ENCODE results near the gene MPL.

MPL gene

GRCh38 chr1:43298055-43298454, 39.6 kb upstream of the MPL start:
- no peak overlapping the region for H3K27ac ChIP-seq
- no peaks in the 10 kb centered on the region for H3K27me3 ChIP-seq
- no peak for TF ChIP-seq Cebpa-rat (IDR thresholded peaks at IDR 0.05)
- H3K4me3 ChIP-seq: no peak overlapping the region
- no peaks in the 10 kb centered on the region for H3K9me3 ChIP-seq
- H3K36me3 ChIP-seq: no peaks in the 10 kb centered on the region
- no peak overlapping the region for H3K9ac ChIP-seq
- H3K4me1 ChIP-seq: peaks cover 35% of the 10 kb centered on the region
- no peaks in the 10 kb centered on the region for H4K20me1 ChIP-seq
- H3K4me2 ChIP-seq: no peak overlapping the region

- Histone ChIP-seq H3K4me2 (no peak overlapping the region), H4K20me1 (no peaks in the 10 kb centered on the region), H3K27ac (no peak overlapping the region), H3K9me3 (no peaks in the 10 kb centered on the region), H3K4me3 (no peak overlapping the region), H3K4me1 (peaks cover 38% of the 10 kb centered on the region), H3K27me3 (no peaks in the 10 kb centered on the region), H3K36me3 (no peaks in the 10 kb centered on the region), H3K9ac (no peak overlapping the region)
- no peak for TF ChIP-seq Cebpa-rat (IDR thresholded peaks at IDR 0.05)
Observed at GRCh38 chr1:43299101-43299500, 38.5 kb upstream of the MPL start.

- Histone ChIP-seq H3K36me3 (no peaks in the 10 kb centered on the region), H3K4me3 (no peak within 1 kb of the TSS), H3K4me2 (peak within 1 kb of the TSS; percentile 70), H3K9ac (peak within 1 kb of the TSS; percentile 46; the same call in 1 of the 2 replicates), H4K20me1 (no peaks in the 10 kb centered on the region), H3K4me1 (peaks cover 45% of the 10 kb centered on the region), H3K27ac (peak within 1 kb of the TSS; percentile 73), H3K27me3 (no peaks in the 10 kb centered on the region), H3K9me3 (no peaks in the 10 kb centered on the region)
- TF ChIP-seq Cebpa-rat (IDR thresholded peaks at IDR 0.05): no peak
Observed at GRCh38 chr1:43300378-43301094, 37.1 kb upstream of the MPL start, which contains the start of gene TIE1. TSS of gene TIE1 (plus strand) at chr1:43300982. CDS start at chr1:43301072, 90 bp downstream.

- no peak overlapping the region for H3K4me2 ChIP-seq
- TF ChIP-seq Cebpa-rat (IDR thresholded peaks at IDR 0.05): no peak
- H3K27me3 ChIP-seq: no peaks in the 10 kb centered on the region
- H4K20me1 ChIP-seq: no peaks in the 10 kb centered on the region
- H3K4me1 ChIP-seq: peaks cover 44% of the 10 kb centered on the region
- H3K9me3 ChIP-seq: no peaks in the 10 kb centered on the region
- no peak overlapping the region for H3K4me3 ChIP-seq
- no peaks in the 10 kb centered on the region for H3K36me3 ChIP-seq
- H3K27ac ChIP-seq: no peak overlapping the region
- no peak overlapping the region for H3K9ac ChIP-seq
Observed at GRCh38 chr1:43302201-43302600, 35.4 kb upstream of the MPL start.

- H3K27ac ChIP-seq: no peak overlapping the region
- H4K20me1 ChIP-seq: no peaks in the 10 kb centered on the region
- H3K4me1 ChIP-seq: peaks cover 44% of the 10 kb centered on the region
- H3K4me3 ChIP-seq: no peak overlapping the region
- H3K36me3 ChIP-seq: no peaks in the 10 kb centered on the region
- no peak for TF ChIP-seq Cebpa-rat (IDR thresholded peaks at IDR 0.05)
- no peak overlapping the region for H3K4me2 ChIP-seq
- H3K9ac ChIP-seq: no peak overlapping the region
- no peaks in the 10 kb centered on the region for H3K9me3 ChIP-seq
- H3K27me3 ChIP-seq: no peaks in the 10 kb centered on the region
Observed at GRCh38 chr1:43302721-43303470, 34.7 kb upstream of the MPL start.

- no peaks in the 10 kb centered on the region for H3K27me3 ChIP-seq
- no peak overlapping the region for H3K9ac ChIP-seq
- TF ChIP-seq Cebpa-rat (IDR thresholded peaks at IDR 0.05): no peak
- H3K36me3 ChIP-seq: no peaks in the 10 kb centered on the region
- H3K27ac ChIP-seq: peak overlapping the region; percentile 51; the same call in 1 of the 2 replicates
- H3K4me1 ChIP-seq: peaks cover 44% of the 10 kb centered on the region
- no peaks in the 10 kb centered on the region for H4K20me1 ChIP-seq
- H3K9me3 ChIP-seq: no peaks in the 10 kb centered on the region
- peak overlapping the region; percentile 30; the same call in 1 of the 2 replicates for H3K4me2 ChIP-seq
- no peak overlapping the region for H3K4me3 ChIP-seq
Observed at GRCh38 chr1:43303471-43304313, 33.9 kb upstream of the MPL start.

- Histone ChIP-seq H3K27ac (peak overlapping the region; percentile 51; the same call in 1 of the 2 replicates), H3K4me3 (no peak overlapping the region), H3K4me2 (peak overlapping the region; percentile 30; the same call in 1 of the 2 replicates), H3K9me3 (no peaks in the 10 kb centered on the region), H4K20me1 (no peaks in the 10 kb centered on the region), H3K36me3 (no peaks in the 10 kb centered on the region), H3K9ac (no peak overlapping the region), H3K27me3 (no peaks in the 10 kb centered on the region), H3K4me1 (peaks cover 44% of the 10 kb centered on the region)
- TF ChIP-seq Cebpa-rat (IDR thresholded peaks at IDR 0.05): no peak
Observed at GRCh38 chr1:43304314-43304681, 33.3 kb upstream of the MPL start.

GRCh38 chr1:43304771-43305300, 32.8 kb upstream of the MPL start:
- Histone ChIP-seq H3K9ac (no peak overlapping the region), H3K4me3 (no peak overlapping the region), H3K36me3 (no peaks in the 10 kb centered on the region), H3K27me3 (no peaks in the 10 kb centered on the region), H4K20me1 (no peaks in the 10 kb centered on the region), H3K27ac (no peak overlapping the region; the same call in 1 of the 2 replicates), H3K4me1 (peaks cover 38% of the 10 kb centered on the region), H3K9me3 (no peaks in the 10 kb centered on the region), H3K4me2 (peak overlapping the region; percentile 30; the same call in 1 of the 2 replicates)
- no peak for TF ChIP-seq Cebpa-rat (IDR thresholded peaks at IDR 0.05)

GRCh38 chr1:43305461-43305860, 32.2 kb upstream of the MPL start:
- Histone ChIP-seq H3K27ac (no peak overlapping the region), H3K27me3 (no peaks in the 10 kb centered on the region), H3K36me3 (no peaks in the 10 kb centered on the region), H3K4me3 (no peak overlapping the region), H3K9ac (no peak overlapping the region), H3K4me2 (0 out of 2 replicates have a peak overlapping the region, but pooled peaks have one; percentile 5), H4K20me1 (no peaks in the 10 kb centered on the region), H3K4me1 (peaks cover 32% of the 10 kb centered on the region), H3K9me3 (no peaks in the 10 kb centered on the region)
- TF ChIP-seq Cebpa-rat (IDR thresholded peaks at IDR 0.05): no peak

Data from BLaER1 (cell line).